ENCODE measurements around the gene TLE5.
"Not testable (repeated sequence)": the region's sequence is repeated elsewhere in the genome, so short reads cannot be mapped to it uniquely, and the experiment has no call there.

TLE5 gene

DNA sequence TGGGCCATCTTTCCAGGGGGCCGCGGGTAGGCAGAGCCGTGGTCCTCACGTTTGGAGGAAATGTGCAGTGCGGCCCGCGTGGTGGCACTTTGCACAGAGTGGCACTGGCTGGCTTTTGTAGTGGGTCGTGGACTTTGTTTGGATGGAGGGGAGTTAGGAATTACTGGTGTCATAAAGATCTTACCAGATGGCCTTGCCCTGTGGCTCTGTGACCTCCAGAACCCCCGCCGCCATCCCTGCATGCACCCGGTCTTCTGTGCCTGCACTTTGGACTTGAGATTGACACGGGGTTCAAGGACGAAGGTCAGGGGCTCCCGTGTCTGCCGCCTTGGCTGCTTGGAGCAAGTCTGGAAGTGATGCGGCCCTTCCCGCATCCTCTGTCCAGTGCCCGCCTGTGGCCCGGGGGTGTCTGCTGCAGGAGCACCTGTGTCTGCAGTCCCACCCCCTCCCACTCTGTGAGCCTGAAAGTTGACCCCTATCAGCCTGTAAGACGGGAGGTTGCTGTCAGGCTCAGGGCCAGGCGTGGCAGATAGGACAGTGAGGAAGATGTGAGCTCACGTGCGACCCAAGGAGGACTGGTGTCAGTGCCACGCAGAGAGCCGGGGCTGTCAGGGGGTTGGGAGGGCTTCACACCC, 34.1 kb upstream of the TLE5 start:
- no peak for DNase-seq

DNA sequence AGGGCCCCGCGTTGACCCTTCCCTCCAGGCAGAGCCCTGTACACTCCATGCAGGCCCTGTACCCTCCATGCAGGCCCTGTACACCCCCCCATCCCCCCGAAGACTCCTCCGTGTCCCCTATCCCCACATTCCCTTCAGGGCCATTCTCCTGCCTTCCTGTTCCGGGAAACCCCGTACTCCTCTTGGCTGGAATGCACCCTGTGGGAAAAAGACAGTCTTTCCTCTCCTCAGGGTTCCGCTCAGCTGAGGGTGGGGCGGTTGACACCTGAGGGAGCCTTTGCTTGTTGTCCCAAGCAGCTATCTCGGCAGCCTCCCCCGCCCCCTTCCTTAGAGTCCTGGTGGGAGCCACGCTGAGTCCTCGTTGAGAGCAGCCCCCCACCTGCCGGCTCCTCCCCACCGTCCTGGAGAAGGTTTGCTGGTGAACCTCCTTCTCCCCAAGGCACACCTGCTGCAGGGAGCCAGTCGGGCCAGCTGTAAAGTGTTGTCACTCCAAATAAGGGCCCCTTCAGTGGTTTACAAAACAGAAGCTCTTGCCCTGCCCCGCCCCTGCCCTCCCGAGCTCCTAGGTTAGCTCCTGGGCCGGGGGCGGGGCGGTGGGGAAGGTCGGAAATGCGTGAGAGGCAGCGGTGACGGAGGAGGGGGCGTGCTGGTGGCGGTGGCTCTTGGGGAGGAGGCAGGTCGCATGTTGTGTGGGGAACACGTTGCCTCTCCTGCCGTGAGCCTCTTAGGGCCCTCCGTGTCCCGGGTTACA, 33.3 kb upstream of the TLE5 start:
- peak; percentile 70 for DNase-seq

DNA sequence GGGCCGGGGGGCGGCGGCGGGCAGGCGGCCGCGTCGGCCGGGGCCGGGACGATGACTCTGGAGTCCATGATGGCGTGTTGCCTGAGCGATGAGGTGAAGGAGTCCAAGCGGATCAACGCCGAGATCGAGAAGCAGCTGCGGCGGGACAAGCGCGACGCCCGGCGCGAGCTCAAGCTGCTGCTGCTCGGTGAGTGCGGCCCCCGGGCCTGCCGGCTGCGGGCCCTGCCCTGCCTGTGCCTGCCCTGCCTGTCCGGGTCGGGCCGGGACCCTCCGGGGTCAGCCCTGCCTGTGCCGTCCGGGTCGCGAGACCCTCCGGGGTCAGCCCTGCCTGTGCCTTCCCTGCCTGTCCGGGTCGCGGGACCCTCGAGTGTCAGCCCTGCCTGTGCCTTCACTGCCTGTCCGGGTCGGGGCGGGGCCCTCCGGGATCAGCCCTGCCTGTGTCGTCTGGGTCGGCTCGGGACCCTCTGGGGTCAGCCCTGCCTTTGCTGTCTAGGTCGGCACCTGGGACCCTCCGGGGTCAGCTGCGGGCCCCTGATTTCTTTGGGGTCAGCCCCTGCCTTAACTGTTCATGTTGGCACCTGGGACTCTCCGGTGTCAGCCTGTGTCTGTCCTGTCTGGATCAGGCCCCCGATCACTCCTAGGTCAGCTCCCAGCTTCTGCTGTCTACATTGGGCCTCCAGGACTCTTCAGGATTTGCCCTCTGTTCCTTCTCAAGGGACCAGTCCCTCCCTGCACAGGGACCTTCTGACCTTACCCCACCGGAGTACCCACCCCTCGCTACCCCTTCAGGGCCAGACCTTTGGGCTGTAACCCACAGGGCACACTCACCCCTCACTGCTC, 32.5 kb upstream of the TLE5 start:
- DNase-seq = no peak

DNA sequence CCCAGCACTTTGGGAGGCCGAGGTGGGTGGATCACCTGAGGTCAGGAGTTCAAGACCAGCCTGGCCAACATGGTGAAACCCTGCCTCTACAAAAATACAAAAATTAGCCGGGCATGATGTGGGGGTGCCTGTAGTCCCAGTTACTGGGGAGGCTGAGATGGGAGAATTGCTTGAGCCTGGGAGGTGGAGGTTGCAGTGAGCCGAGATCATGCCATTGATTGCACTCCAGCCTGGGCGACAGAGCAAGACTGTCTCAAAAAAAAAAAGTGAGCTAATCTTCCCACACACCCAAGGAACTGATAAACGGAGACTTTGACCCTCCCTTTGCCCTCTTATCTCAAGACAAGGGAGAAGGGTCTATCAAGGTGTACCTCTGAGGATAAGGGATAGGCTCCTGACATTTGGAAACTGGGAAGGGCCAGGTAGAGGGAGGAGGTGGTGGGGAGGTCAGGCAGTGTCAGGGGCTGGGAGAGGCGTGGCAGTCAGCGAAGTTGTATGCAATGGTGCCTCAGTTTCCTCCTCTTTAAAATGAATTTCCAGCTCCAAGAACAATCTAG, 27.1 kb upstream of the TLE5 start:
- not testable (repeated sequence) for DNase-seq

DNA sequence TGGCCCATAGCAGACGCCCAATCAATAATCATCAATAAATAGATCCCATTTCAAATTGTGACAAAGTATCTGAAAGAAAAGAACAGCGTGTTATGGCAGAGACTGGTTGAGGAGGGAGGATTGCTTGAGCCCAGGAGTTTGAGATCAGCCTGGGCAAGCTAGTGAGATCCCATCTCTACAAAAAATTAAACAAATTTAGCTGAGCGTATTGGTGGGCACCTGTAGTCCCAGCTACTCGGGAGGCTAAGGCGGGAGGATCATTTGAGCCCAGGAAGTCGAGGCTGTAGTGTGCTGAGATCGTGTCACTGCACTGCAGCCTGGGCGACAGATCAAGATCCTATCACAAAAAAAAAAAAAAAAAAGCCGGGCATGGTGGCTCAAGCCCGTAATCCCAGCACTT, 25.5 kb upstream of the TLE5 start:
- DNase-seq = no peak

DNA sequence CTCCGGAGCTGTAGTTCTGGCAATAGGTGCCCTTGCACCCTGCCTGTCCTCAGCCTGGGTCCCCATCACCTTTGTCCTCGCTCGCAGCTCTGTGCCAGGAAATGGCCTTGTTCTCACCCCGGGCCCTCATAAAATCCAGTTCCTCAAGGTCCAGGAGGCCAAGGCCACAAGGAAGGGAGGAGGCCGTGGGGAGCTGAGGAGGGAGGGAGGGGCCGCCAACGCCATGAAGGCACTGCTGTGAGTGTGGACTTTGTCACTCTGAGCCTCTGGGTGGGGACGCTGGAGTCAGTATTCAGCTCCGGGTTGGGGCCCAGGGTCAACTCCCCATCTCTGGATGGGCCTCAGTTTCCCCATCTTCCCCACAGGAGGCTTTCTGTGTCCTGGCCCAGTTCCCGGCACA, 22.6 kb upstream of the TLE5 start:
- DNase-seq = no peak

DNA sequence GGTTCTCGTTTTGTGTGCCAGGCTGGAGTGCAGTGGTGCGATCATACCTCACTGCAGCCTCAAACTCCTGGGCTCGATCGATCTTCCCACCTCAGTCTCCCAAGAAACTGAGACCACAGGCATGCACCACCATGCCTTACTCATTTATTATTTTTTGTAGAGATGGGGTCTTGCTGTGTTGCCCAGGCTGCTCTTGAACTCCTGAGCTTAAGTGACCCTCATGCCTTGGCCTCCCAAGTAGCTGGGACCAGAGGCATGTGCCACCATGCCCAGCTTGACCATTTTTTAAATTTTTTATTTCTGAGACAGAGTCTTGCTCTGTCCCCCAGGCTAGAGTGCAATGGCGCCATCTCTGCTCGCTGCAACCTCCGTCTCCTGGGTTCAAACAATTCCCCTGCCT, 21.7 kb upstream of the TLE5 start:
- no peak for DNase-seq

DNA sequence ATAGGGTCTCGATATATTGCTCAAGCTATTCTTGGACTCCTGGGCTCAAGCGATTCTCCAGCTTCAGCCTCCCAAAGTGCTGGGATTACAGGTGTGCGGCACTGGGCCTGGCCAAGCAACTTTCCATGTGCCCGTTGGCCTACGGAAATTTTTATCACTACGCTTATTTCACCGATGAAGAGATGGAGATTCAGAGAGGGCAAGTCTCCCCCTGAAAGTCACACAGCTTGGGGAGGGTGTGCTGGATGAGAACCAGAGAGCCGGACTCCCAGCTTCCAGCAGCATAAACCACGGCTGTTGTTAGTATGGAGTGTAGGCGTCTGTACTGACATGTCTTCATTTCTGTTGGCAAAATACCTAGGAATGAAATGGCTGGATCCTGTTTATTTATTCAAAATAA, 20.0 kb upstream of the TLE5 start:
- DNase-seq = no peak

DNA sequence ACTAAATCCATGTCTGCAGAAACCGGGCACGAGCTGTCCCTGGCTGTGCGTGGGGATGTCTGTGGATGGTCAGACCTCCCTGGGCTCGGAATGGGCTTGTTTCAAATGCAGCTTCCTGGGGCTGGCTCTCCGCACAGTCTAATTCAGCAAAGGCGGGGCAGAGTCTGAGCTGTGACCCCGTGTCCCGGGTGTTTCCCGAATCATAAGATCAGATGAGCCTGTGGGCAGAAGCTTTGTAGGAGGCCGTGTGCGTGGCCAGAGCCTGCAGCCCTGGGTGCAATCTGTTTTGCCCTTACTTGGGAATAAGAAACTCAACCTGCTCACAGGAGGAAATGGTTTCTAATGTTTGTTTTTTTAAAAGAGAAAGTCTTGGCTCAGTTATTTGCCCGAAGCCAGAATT, 18.0 kb upstream of the TLE5 start:
- no peak for DNase-seq

DNA sequence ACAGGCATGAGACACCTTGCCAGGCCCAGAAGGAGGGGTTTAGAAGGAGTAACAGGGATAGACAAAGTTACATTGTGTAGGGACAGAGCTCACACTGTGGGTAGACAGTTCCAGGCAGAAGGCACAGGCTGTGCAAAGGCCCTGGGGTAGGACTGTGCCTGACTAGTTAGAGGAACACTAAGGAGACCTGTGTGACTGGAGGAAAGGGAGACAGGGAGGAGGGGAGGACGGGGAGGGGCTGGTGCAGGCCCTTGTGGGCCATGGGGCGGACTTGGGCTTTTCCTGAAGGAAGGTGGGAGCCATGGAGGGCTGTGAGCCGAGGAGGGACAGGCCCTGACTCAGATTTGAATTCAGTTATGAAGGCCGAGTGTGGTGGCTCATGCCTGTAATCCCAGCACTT, 17.3 kb upstream of the TLE5 start:
- no peak for DNase-seq

DNA sequence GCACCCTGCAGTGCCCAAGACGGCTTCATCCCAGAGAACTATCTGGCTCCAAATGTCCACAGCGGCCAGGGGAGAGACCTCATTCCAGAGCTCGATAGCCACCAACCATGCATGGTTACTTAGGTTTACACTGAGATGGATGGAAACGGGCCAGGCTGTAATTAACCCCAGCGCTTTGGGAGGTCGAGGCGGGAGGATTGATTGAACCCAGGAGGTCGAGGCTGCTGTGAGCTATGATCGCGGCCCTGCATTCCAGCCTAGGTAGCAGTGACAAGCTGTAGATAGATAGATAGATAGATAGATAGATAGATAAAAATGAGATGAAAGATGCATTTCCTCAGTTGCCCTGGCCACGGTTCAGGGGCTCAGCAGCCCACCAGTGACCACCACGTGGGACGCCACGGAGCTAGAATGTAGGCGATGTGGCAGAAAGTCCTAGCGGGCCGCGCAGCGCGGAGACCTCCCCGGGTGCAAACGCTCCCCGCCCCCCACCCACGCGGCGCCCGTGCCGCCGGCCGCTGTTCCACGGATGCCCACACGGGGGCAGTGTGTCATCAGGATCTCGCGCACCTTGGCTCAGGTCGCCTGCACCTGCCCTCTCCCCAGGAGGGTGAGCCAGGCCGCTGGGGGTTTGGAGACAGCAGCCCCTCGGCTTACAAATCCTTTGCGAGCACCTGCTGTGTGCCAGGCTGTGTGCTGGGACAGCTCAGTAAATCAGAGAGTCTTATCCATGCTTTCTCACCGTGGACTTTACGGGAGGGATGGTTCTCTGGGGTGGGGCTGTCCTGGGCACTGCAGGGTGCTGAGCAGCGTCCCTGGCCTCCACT, 13.5 kb upstream of the TLE5 start:
- DNase-seq = peak; percentile 77

DNA sequence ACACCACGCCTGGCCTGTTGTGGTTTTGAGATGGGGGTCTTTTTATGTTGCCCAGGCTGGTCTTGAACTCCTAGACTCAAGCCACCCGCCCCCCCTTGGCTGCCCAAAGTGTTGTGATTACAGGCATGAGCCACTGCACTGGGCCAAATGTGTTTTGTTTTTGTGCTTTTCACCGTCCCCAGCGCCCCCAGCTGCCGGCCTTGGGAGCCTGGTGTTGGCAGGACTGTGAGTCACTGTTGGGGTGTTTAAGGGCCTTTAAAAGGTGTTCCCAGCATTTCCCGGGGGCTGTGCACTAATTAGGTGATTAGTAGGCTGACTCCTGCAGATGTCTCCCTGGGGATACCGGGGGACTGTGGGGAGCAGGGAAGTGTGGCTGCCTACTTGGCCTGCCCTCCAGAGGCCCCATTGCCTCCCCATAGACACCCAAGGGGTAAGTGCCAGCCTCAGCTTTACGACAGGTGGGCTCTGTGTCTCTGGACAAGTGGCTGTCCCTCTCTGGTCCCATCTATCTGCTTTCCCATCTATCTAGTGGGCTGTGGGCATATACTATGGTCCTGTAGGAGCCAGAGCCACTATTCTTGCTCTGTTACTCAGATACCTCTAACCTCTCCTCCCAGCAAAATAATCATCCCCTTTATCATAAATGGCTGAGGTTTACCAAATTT, 11.8 kb upstream of the TLE5 start:
- DNase-seq = no peak

DNA sequence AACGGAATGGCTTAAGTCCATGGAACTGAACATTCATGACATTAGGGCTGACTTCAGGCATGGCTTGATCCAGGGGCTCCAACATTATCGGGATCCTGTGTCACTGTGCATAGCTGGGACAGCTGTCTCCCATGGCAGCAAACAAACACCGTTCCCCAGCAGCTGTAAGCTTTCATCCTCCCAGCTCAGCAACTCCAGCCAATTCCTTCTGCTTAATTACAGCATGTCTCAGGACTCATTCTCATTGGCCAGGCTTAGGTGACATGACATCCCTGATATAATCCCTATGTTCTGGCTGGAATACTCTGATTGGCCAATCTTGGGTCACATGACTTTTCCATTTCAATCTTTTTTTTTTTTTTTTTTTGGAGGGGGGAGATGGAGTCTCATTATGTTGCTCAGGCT, 10.9 kb upstream of the TLE5 start:
- DNase-seq = no peak

DNA sequence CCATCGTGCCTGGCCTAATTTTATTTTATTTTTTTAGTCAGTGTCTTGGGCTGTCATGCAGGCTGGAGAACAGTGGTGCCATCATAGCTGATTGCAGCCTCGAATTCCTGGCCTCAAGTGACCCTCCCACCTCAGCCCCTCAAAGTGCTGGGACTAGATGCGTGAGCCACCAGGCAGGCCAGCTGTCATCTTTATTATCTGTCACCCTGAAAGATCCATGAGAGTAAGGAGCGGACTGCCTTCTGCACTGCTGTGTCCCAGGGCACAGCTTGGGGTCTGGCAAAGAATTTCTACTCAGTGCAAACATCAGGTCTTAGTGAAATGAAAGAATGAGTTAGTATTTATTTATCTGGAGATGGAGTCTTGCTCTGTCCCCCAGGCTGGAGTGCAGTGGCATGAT, 9.5 kb upstream of the TLE5 start:
- DNase-seq = no peak

DNA sequence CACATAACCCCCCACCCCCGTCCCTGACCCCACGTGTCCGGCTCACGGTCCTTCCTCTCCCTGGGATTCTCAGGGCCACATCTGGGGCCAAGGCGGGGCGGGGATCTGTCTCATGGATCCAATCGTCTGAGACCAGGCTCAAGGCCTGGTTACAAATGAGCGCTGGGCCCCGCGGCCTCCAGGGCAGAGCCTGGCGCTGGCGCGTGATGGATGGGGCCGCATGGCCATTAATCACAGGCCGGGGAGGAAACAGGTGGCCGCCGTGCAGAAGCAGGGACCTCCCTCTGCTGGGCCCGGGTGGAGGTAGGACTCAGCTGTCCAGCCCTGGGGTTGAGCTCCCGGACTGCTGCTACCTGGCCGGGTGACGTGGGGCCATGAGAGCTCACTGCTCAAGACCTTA, 5.8 kb upstream of the TLE5 start:
- no peak for DNase-seq

DNA sequence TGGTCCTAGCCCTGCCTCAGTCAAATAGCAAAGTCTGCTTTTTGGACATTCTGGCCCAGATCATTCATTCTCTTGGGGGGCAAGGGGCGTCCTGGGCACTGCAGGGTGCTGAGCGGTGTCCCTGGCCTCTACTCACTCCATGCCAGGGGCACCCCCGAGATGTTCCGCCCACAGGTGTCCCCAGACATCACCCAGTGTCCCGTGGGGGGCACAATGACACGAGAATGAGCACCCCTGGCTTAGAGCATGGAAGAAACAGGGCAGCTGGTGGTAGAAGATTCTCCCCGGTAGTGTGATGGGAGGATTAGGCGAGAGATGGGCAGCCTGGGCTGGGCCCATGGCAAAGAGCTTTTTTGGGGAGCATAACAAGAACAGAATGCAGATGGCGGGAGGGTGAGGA, 5.3 kb upstream of the TLE5 start:
- DNase-seq = no peak

DNA sequence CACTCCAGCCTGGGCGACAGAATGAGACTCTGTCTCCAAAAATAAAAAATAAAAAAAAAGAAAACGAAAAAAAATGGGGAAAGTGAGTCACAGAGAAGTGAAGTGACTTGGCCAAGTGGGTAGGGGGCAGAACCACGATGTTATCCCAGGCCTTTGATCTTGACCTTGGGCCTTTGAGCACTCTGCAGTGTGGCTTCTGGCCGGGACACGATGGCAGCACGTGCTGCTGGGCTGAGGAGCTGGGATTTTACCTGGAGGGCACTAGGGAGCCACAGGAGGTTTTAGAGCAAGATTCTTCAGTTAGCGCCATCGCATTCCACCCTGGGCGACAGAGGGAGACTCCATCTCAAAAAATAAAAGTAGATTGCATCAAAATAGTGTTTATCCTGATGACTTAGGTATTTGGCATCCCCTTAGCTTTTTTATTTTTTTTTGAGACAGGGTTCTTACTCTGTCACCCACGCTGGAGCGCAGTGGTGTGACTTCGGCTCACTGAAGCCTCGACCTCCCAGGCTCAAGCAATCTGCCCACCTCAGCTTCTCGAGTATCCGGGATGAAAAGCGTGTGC, 4.3 kb upstream of the TLE5 start:
- DNase-seq = no peak

DNA sequence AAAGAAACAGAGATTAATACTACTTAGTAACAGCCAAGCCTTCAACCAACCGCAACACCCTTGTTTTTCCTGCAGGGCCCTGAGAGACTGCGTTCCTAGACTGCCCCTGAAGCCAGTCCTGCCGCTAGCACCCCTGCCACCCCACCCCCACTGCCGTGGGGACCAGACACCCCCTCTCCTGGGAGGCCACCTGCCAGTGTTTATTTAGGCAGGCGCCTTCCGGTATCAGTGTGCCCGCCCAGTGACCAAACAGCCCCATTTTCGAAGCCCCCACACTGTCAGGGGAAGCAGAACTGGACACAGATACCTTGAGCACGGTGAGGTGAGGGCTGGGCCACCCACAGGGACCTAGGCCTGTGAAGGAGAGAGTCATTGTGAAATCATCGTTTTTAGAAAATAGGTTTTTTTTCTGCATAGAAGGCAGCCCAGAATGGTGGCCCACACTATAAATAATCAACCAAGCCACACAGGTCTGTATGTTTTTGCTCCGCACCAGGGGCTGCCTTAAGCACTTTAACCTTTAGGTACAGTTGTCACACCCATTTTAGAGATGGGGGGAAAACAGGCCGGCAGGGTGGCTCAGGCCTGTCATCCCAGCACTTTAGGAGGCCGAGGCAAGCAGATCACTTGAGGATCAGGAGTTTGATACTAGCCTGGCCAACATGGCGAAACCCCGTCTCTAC, 3.5 kb upstream of the TLE5 start:
- DNase-seq = no peak

DNA sequence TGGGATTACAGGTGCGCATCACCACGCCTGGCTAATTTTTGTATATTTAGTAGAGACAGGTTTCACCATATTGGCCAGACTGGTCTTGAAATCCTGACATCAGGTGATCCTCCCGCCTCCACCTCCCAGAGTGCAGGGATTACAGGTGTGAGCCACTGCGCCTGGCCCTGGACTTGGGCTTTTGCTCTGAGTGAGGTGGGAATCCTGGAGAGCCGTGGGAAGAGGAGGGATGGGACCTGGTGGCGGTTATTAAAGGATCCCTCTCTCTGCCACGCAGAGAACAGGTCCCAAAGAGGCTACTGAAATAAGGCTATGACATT, 1.7 kb upstream of the TLE5 start:
- no peak for DNase-seq

DNA sequence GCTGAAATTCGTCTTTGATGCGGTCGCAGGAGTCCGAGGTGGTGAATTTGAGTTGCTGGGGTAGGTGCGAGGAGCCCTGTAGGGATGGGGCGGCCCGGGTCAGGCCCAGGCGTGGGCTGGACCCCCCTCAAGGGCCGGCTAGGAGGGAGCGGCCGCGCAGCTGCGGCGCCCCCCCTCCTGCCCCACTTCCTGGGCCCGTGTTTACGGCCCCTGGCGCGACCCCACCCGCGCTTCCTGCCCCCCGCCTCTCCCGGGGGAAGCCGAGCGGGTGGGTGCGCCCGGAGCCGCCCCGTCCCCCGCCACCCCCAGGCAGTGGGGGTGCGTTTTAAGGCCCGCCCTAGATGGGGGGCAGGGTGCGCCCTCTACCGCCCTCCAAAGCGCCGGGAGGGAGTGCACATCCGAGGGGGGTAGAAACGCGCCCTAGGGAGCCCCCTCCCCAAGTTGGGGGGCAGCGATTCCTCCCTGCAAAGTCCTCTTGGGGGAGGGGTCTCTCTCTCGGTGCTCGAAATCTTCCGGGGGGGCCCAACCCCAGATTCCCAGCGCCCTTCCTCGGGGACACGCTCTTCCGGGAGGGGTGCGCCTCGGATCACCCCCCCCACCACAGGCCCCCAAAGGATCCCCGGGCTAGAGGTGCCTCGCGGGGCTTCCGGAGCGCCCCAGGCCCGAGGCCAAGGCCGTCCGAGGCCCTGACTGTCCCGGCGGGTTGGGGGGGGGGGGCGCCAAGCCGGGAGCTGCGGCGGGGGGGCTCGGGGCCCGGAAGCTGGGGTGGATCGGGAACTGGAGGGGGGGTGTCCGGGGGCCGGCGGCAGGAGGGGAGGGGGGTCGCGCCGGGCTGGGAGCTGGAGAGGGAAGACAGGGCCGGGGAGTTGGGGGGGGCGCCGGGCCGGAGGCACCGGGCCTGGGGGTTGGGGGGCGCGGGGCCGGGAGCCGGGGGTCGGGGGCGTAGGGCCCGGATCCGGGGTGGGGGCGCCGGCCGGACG, 823 bp downstream of the TLE5 start:
- DNase-seq = peak; percentile 65
